NB4 (cell line): Measurements from ENCODE around the gene SPEN.

Experiments
- CTCF ChIP-seq: IDR thresholded peaks from one replicate; pipeline ENCODE4 v1.5.1; 2012; ENCODE audit warnings: low read depth, low read length
- POLR2A ChIP-seq: IDR thresholded peaks from 2 replicates; pipeline ENCODE4 v1.6.1; 2011; ENCODE audit warnings: mild to moderate bottlenecking; ENCODE audit not compliant: insufficient read length; ENCODE audit errors: extremely low read depth

DNA sequence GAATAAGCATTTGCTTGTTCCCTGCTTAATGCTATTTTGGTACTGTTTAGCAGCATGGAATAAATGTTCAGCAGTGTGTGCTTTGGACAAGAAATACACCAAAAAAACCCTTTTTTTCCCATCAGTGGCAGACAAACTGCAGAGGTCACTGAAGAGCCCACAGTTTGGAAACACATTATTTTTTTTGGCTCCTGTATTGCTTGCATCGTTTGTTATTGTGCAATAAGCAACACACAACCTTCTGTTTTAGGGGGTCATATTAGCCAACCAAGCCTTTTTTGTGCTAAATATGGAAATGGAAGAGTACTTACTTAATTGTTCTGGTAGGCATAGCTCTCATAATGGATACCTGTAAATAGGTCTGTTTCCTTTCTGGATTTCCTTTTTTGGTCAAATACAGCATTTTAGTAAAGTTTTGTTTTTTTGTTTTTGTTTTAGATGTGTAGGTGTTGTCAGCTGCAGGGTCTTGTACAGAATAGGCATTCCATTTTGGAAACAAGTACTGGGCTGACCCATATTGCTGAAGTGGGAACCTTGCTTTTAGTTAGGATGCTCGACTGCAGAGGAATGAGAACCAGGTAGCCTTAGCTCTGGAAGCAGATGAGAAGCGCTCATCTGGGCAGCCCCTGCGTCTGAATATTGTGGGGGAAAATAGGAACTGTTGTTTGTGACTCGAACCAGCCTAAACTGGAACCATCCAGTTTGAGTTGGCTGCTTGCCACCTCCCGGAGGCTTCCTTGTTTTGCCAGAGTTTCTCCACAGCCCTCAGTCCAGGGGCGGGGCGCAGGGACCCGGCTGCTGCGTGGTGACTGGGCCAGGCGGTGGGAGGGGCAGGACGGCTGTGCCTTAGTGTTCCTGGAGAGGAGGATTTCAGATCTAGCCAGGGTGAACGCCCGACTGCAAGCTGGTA lies 38.4 kb downstream of the SPEN start:
- TF ChIP-seq CTCF: peak; percentile 13
- no peak for TF ChIP-seq POLR2A
